ENCODE results near the gene RCCD1. TPM values are rescaled to one million over a fixed set of nuclear protein-coding genes. Genes with fewer than 3 reads are reported as not detected.
A peak's percentile ranks its signal among the peaks of the same experiment; 100 is the strongest.

Gene RCCD1
- total and polyA plus RNA-seq, 2 of the 8 experiments (the other 6 are each of a cell fraction or from before 2014, with no cell fraction given): 9.9 to 18.8 TPM

- peaks cover under 1 to 20% (median 13%) of the 10 kb centered on the region in 4 experiments; a peak in 6 of 8 replicates for H3K36me3 ChIP-seq (ENCODE audit: control insufficient read depth in 2 of 4, insufficient read depth in 4 of 4, low read length in 3 of 4)
- no peak within 1 kb of the TSS for H3K23ac ChIP-seq (ENCODE audit: insufficient read length)
- POLR2A ChIA-PET (ENCODE audit: partially characterized antibody): interaction anchor here (0.6 to 5.0 kb wide), 13 partner anchors 9 to 522 kb away, joined by 3 to 24 read pairs (median 4); partner anchors contain the start of genes MAN2A2, RCCD1, SV2B and VPS33B
- H3K4me3 ChIP-seq (ENCODE audit: extremely low read depth in 1 of 4, insufficient read depth in 2 of 4, low read depth in 3 of 4, low read length in 4 of 4): peak within 1 kb of the TSS; percentile 59 to 80 (median 72)
- no peak within 1 kb of the TSS for H4K91ac ChIP-seq (replicated peaks; ENCODE audit: insufficient read length, low read length)
- H4K20me1 ChIP-seq (replicated peaks in 1 of 2; ENCODE audit: control insufficient read depth in 1 of 2, insufficient read depth in 2 of 2, low read length in 2 of 2): peaks cover 0 to 4% of the 10 kb centered on the region in 2 experiments
- DNase-seq (ENCODE audit: low read depth in 1 of 2, low spot score in 2 of 2): peak; percentile 79 to 98
- H3K27ac ChIP-seq (ENCODE audit: low read depth, low read length): no peak within 1 kb of the TSS
- H3K4me1 ChIP-seq (replicated peaks in 1 of 4; ENCODE audit: control insufficient read depth in 3 of 4, insufficient read depth in 4 of 4, low read length in 3 of 4): peaks cover 0 to 13% (median 7%) of the 10 kb centered on the region in 4 experiments; a peak in 6 of 7 replicates
- H2BK120ac ChIP-seq (replicated peaks; ENCODE audit: low read depth, low read length): no peak within 1 kb of the TSS
- peak within 1 kb of the TSS; percentile 48; the same call in 1 of the 2 replicates for H3K18ac ChIP-seq (ENCODE audit: extremely low read depth, low read length)
- WGBS, 2 experiments (ENCODE audit: extremely low coverage in 1 of 2, insufficient coverage in 1 of 2, insufficient read length in 1 of 2, insufficient replicate concordance in 2 of 2, low coverage in 1 of 2, low lambda C conversion rate in 2 of 2, missing lambda C conversion rate in 1 of 2): 4% methylated on average over 33 of the region's 65 CpGs; no CpG with 5 or more reads in 1 of the 2 experiments
- peak within 1 kb of the TSS; percentile 76 for H4K8ac ChIP-seq (ENCODE audit: extremely low read depth, insufficient read depth, low read length)
- H3K4me2 ChIP-seq (ENCODE audit: insufficient read depth in 1 of 2, low read depth in 2 of 2, low read length in 2 of 2): peak within 1 kb of the TSS; percentile 63 to 96
- H3K9me3 ChIP-seq (ENCODE audit: insufficient read depth in 2 of 2, low read depth in 1 of 2, low read length in 1 of 2): no peaks in the 10 kb centered on the region
- H3K4ac ChIP-seq (replicated peaks; ENCODE audit: insufficient read length, low read depth, low read length): no peak within 1 kb of the TSS
- no peak within 1 kb of the TSS for H2AK5ac ChIP-seq (ENCODE audit: low read depth, low read length)
- no peak within 1 kb of the TSS for H2BK20ac ChIP-seq (ENCODE audit: low read length)
- peak within 1 kb of the TSS; percentile 48; the same call in 1 of the 2 replicates for H2AFZ ChIP-seq (ENCODE audit: low read length)
- no peaks in the 10 kb centered on the region for H3K79me1 ChIP-seq (ENCODE audit: low read depth, low read length)
- no peak for FAIRE-seq
- peak within 1 kb of the TSS; percentile 52 for H2BK5ac ChIP-seq (ENCODE audit: low read depth, low read length)
- H3K14ac ChIP-seq (ENCODE audit: insufficient read length): no peak within 1 kb of the TSS
- no peaks in the 10 kb centered on the region for H3K79me2 ChIP-seq (ENCODE audit: control insufficient read depth in 1 of 2, insufficient read depth in 2 of 2, low read length in 2 of 2)
- 0 out of 7 replicates have a peak, but pooled peaks cover 0 to 4% (median 0%) of the 10 kb centered on the region in 4 experiments for H3K27me3 ChIP-seq (replicated peaks in 1 of 4; ENCODE audit: control insufficient read depth in 3 of 4, extremely low read depth in 1 of 4, insufficient read depth in 3 of 4, low read length in 3 of 4)
- no peak within 1 kb of the TSS for H4K5ac ChIP-seq (ENCODE audit: insufficient read length, low read depth, low read length)
- H2BK12ac ChIP-seq (ENCODE audit: low read depth, low read length): no peak within 1 kb of the TSS
- peak within 1 kb of the TSS in 3 of 4 experiments; percentile 20 to 39 (median 36); a peak in 5 of 7 replicates for H3K9ac ChIP-seq (replicated peaks in 1 of 4; ENCODE audit: extremely low read depth in 1 of 4, low read depth in 3 of 4, low read length in 3 of 4)
- CTCF ChIA-PET (ENCODE audit: partially characterized antibody): interaction anchor here (0.6 to 20.7 kb wide), 32 partner anchors 8 to 426 kb away, joined by 3 to 306 read pairs (median 4); partner anchors contain the start of genes FES, FURIN, MAN2A2 and PRC1
- peak within 1 kb of the TSS; percentile 52 for H3K56ac ChIP-seq (replicated peaks; ENCODE audit: insufficient read length, low read depth, low read length)
- H3K23me2 ChIP-seq (ENCODE audit: low read depth, low read length): peaks cover 11% of the 10 kb centered on the region; the same call in 1 of the 2 replicates
- H2BK15ac ChIP-seq (ENCODE audit: low read length): no peak within 1 kb of the TSS
- TF ChIP-seq RNF2 (IDR thresholded peaks at IDR 0.05; ENCODE audit: borderline replicate concordance, low read depth, low read length, missing control alignments, poor library complexity, severe bottlenecking) (no peak), SP2 (IDR thresholded peaks at IDR 0.05; ENCODE audit: low read length) (no peak), ASH2L (IDR thresholded peaks at IDR 0.05; ENCODE audit: low read length) (peak; percentile 74), TAF1 (IDR thresholded peaks at IDR 0.05; ENCODE audit: low read depth, low read length) (peak; percentile 52; the same call in 1 of the 2 replicates), SP4 (IDR thresholded peaks at IDR 0.05; ENCODE audit: low read length) (no peak), CBX8 (IDR thresholded peaks at IDR 0.05; ENCODE audit: borderline replicate concordance, low read depth, low read length) (no peak), MAX (IDR thresholded peaks at IDR 0.05) (peak; percentile 53), JUN (IDR thresholded peaks at IDR 0.05; ENCODE audit: low read depth, low read length) (no peak), PHF8 (conservative IDR thresholded peaks at IDR 0.05; ENCODE audit: low read depth, low read length) (peak; percentile 47; the same call in 1 of the 2 replicates), TEAD4 (IDR thresholded peaks at IDR 0.05; ENCODE audit: low read depth, low read length) (no peak)
Measured at GRCh38 chr15:90934949-90935751, 19.5 kb upstream of the RCCD1 start, which contains the start of gene UNC45A. UNC45A (plus strand) TSS chr15:90935285; CDS start chr15:90935325, 40 bp downstream.

Measured in H1 (cell line).